BE2C (cell line): Measurements from ENCODE around the gene NOB1.

Source experiments
- DNase-seq: peaks from one replicate; pipeline ENCODE4 v3.0.0-alpha.2; 2020
- H3K27me3 ChIP-seq: fragments of 250-450 bp; sonication (Bioruptor Pico); 2 replicates; pipeline ENCODE4 v1.5.1; 2020; ENCODE audit warnings: mild to moderate bottlenecking
- H3K36me3 ChIP-seq: fragments of 250-450 bp; sonication (Bioruptor Pico); 2 replicates; pipeline ENCODE4 v1.5.1; 2020; ENCODE audit warnings: mild to moderate bottlenecking
- H3K4me1 ChIP-seq: fragments of 250-450 bp; sonication (Bioruptor Pico); 2 replicates; pipeline ENCODE4 v1.5.1; 2020
- H3K4me3 ChIP-seq: 2 replicates; pipeline ENCODE4 v1.5.1; 2011; ENCODE audit warnings: low read depth, low read length
- H3K9me3 ChIP-seq: fragments of 250-450 bp; sonication (Bioruptor Pico); 2 replicates; pipeline ENCODE4 v1.5.1; 2020
- TF ChIP-seq, protein P1 (sequence below): IDR thresholded peaks from 2 replicates; pipeline ENCODE4 v1.5.1; 2012; ENCODE audit warnings: mild to moderate bottlenecking, low read depth, low read length

The NOB1 gene

DNA sequence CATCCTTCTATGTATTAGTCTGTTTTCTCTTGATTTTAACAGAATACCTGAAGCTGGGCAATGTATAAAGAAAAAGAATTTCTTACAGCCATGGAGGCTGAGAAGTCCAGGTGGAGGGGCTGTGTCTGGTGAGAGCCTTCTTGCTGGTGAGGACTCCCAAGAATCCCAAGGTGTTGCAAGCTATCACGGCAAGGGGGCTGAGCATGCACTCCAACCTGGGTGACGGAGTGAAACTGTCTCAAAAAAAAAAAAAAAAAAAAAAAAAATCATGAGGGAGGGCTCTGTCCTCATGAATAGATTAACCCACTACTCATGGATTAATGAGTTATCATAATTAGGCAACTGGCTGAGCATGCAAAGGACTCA, 47.8 kb downstream of the NOB1 start:
- TF ChIP-seq, protein P1, sequence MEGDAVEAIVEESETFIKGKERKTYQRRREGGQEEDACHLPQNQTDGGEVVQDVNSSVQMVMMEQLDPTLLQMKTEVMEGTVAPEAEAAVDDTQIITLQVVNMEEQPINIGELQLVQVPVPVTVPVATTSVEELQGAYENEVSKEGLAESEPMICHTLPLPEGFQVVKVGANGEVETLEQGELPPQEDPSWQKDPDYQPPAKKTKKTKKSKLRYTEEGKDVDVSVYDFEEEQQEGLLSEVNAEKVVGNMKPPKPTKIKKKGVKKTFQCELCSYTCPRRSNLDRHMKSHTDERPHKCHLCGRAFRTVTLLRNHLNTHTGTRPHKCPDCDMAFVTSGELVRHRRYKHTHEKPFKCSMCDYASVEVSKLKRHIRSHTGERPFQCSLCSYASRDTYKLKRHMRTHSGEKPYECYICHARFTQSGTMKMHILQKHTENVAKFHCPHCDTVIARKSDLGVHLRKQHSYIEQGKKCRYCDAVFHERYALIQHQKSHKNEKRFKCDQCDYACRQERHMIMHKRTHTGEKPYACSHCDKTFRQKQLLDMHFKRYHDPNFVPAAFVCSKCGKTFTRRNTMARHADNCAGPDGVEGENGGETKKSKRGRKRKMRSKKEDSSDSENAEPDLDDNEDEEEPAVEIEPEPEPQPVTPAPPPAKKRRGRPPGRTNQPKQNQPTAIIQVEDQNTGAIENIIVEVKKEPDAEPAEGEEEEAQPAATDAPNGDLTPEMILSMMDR = no peak
- DNase-seq = no peak
- no peaks in the 10 kb centered on the region for H3K36me3 ChIP-seq

DNA sequence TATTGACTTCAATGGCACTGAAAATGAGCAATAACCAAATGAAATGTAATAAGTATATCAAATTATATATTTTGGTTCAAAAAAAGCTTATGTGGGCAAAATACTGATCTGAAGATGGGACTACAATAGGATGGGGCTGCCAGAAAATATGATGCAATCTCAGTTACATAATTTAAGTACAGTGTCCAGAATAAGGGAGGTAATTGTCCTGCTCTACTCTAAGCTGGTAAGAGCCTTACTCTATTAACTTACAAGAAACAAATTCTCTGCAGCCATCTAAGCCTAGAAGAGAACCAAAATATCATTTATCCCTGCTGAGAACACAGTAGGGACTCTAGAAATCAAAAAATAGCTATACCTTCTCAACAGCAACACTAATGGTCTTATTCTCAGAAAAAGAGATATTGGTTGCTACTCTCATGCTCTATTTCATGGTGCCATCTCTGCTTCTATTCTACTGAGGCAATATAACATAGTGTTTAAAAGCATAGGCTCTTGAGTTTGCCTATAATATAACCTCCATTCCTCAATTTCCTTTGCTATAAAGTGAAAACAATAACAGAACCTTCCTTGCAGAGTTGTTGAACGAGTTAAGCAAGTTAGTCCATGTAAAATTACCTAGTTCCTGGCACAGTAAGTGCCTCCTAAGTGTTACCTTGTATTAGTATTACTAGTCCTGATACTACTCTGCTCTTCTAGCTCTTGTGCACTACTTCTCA, 48.3 kb downstream of the NOB1 start:
- Histone ChIP-seq H3K27me3 (no peaks in the 10 kb centered on the region), H3K36me3 (peaks cover 2% of the 10 kb centered on the region; the same call in 1 of the 2 replicates), H3K4me3 (no peak overlapping the region), H3K9me3 (no peaks in the 10 kb centered on the region), H3K4me1 (no peaks in the 10 kb centered on the region)
- DNase-seq = no peak
- TF ChIP-seq, protein P1 = no peak

More for the DNA sequence above, 47.8 kb downstream of the NOB1 start:
- Histone ChIP-seq H3K9me3 (no peaks in the 10 kb centered on the region), H3K4me1 (no peaks in the 10 kb centered on the region), H3K27me3 (no peaks in the 10 kb centered on the region), H3K4me3 (no peak overlapping the region)

DNA sequence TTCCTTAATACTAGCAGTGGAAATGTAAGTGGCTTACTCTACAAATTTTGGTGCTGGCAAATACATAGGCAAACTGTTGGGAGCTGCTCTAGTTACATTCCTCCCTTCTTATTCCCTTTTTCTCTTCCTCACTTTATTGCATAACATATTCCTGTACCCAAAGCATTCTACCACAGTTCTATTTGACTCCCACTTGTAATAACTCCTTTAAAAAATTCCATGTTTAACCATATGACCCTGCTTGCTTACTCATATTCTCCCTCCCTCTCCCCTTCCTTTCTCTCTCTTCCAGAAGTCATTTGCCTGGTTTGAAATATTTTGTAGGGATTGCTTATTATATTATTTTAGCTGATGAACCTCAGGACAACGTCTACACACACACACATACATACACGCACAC, 51.1 kb downstream of the NOB1 start:
- TF ChIP-seq, protein P1 = no peak
- DNase-seq = no peak
- H3K9me3 ChIP-seq = no peaks in the 10 kb centered on the region
- H3K36me3 ChIP-seq = peaks cover 3% of the 10 kb centered on the region
- no peak overlapping the region for H3K4me3 ChIP-seq
- H3K4me1 ChIP-seq = no peaks in the 10 kb centered on the region
- no peaks in the 10 kb centered on the region for H3K27me3 ChIP-seq

DNA sequence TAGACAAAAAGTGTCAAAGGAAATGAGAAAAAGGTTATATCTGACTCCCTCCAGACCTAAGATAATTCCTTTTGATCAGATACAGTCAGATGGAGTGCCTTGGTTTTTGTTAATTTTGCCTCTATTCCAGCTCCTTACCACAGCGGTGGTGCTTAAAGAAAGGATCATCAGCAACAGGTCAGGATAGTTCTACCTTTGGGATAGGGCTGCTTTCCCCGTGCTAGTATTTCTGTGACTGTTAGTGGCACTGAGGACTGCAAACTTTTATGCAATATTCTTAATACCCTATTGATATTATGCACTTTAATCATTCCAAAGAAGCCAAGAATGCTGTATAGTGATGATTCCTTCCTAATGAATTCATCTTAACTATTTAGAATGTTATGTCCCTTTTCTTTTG, 52.9 kb downstream of the NOB1 start:
- Histone ChIP-seq H3K4me1 (no peaks in the 10 kb centered on the region), H3K36me3 (peaks cover 3% of the 10 kb centered on the region)

DNA sequence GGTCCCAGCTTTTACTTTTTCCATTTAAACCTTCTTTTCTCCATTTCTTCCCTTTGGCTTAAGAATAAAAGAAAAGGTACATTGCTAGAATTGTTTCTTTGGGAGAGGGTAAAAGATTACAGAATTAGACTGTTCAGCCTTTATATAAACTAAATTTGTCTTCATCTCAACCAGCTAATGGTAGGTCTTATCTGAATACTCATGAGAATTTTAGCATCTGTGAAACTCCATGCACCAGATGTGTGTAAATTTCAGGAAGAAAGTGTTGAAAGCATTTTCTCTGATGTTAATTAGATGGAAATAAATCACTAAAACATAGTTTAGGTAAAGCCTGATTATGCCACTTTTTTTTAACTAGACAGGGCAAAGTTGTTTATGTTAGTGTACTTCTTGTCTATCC, 53.3 kb downstream of the NOB1 start:
- Histone ChIP-seq H3K27me3 (no peaks in the 10 kb centered on the region), H3K36me3 (peaks cover 3% of the 10 kb centered on the region), H3K4me1 (no peaks in the 10 kb centered on the region), H3K9me3 (no peaks in the 10 kb centered on the region), H3K4me3 (no peak overlapping the region)
- DNase-seq = no peak
- TF ChIP-seq, protein P1 = no peak

More for the DNA sequence above, 52.9 kb downstream of the NOB1 start:
- Histone ChIP-seq H3K9me3 (no peaks in the 10 kb centered on the region), H3K27me3 (no peaks in the 10 kb centered on the region), H3K4me3 (no peak overlapping the region)
- TF ChIP-seq, protein P1 = no peak
- DNase-seq = no peak

DNA sequence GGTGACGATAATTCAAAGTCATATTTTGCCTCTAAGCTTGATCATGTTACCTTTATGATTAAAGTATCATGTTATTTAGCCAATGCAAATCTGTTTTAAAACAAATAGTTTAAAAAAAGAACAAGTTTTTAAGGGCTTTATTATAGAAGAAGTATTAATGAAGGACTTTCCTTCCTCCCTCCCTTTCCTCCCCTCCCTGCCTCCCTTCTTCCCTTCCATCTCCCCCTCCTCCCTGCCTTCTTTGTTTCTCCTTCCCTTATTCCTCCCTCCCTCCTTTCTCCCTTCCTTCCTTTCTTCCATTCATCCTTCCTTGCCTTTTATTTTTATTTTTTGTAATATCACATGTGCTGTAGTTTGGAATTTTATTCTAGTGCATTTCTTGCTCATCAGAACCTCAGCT, 54.8 kb downstream of the NOB1 start:
- H3K27me3 ChIP-seq = no peaks in the 10 kb centered on the region
- no peak overlapping the region for H3K4me3 ChIP-seq
- peaks cover 12% of the 10 kb centered on the region for H3K36me3 ChIP-seq
- TF ChIP-seq, protein P1 = no peak
- no peaks in the 10 kb centered on the region for H3K4me1 ChIP-seq
- DNase-seq = no peak
- H3K9me3 ChIP-seq = no peaks in the 10 kb centered on the region
